Omental fat pad (tissue), 4 donors: ENCODE measurements around the gene PCSK1. TPM values are rescaled to one million over a fixed set of nuclear protein-coding genes. Genes with fewer than 3 reads are reported as not detected.

Experiments
- ATAC-seq: fragments of 150-250 bp; one replicate; pipeline ENCODE4 v1.9.1; 2016; ENCODE audit warnings: mild to moderate bottlenecking, moderate library complexity; ENCODE audit not compliant: low FRiP score
- DNase-seq: peaks from one replicate; pipeline ENCODE4 v3.0.0-alpha.2; 2019; ENCODE audit warnings: low spot score
- CTCF ChIP-seq, 3 donors: fragments of 450-650 bp; IDR thresholded peaks; one replicate each; pipeline ENCODE4 v1.5.1; 2016 to 2017; ENCODE audit warnings: antibody characterized with exemption in 3 of 3, mild to moderate bottlenecking in 3 of 3, moderate library complexity in 2 of 3
- total RNA-seq, 4 donors: library from RNA; depleted of rRNA; stranded (reverse); fragments of >200 nt; gene quantifications; one replicate each; pipeline ENCODE4 v1.1.0, GENCODE V29; 2016

The PCSK1 gene
- total RNA-seq, 4 donors from 2014 or later, result 0.32 to 1.7 (median 0.92) TPM

- no peak for ATAC-seq
- no peak for TF ChIP-seq CTCF (IDR thresholded peaks at IDR 0.05)
- DNase-seq, result no peak
Observed at GRCh38 chr5:96342581-96342980, 90.5 kb downstream of the PCSK1 start.

Other genes starting within 250 kb of the PCSK1 start
- gene CAST, start 229.1 kb upstream of the PCSK1 start, total RNA-seq, result 100 to 1,000 TPM; 224 to 362 (median 285) TPM